Measurements from ENCODE around the gene PBRM1.

Gene PBRM1

GRCh38 chr3:52705438-52705687 lies 19.6 kb upstream of the PBRM1 start:
- H3K4me1 Mint-ChIP-seq, result peaks cover 26% of the 10 kb centered on the region
- no peaks in the 10 kb centered on the region for H3K9me3 Mint-ChIP-seq
- peak overlapping the region; percentile 96 to 97 (median 96) for H3K27ac Mint-ChIP-seq
- peaks cover 9% of the 10 kb centered on the region for H3K36me3 Mint-ChIP-seq (ENCODE audit: low read depth)
- H3K27me3 Mint-ChIP-seq (ENCODE audit: low read depth), result no peaks in the 10 kb centered on the region
- TF ChIP-seq CTCF (IDR thresholded peaks at IDR 0.05; ENCODE audit: unreplicated experiment in 3 of 3), result no peak
- peak overlapping the region; percentile 96 to 99 (median 98) for H3K4me3 Mint-ChIP-seq

- H3K4me3 Mint-ChIP-seq, result peak overlapping the region; percentile 96 to 99 (median 98)
- TF ChIP-seq CTCF (IDR thresholded peaks at IDR 0.05; ENCODE audit: unreplicated experiment in 3 of 3), result no peak
- H3K4me1 Mint-ChIP-seq, result peaks cover 28% of the 10 kb centered on the region
- peak overlapping the region; percentile 96 to 97 (median 96) for H3K27ac Mint-ChIP-seq
- H3K36me3 Mint-ChIP-seq (ENCODE audit: low read depth), result peaks cover 11% of the 10 kb centered on the region
- H3K27me3 Mint-ChIP-seq (ENCODE audit: low read depth), result no peaks in the 10 kb centered on the region
- no peaks in the 10 kb centered on the region for H3K9me3 Mint-ChIP-seq
Observed at GRCh38 chr3:52704611-52705437, 19.1 kb upstream of the PBRM1 start.

- Mint-ChIP-seq H3K9me3 (no peaks in the 10 kb centered on the region), H3K4me1 (peaks cover 31% of the 10 kb centered on the region), H3K36me3 (ENCODE audit: low read depth) (peaks cover 10% of the 10 kb centered on the region), H3K4me3 (peak overlapping the region; percentile 96 to 99 (median 98)), H3K27ac (peak overlapping the region; percentile 96 to 97 (median 96)), H3K27me3 (ENCODE audit: low read depth) (no peaks in the 10 kb centered on the region)
- TF ChIP-seq CTCF (IDR thresholded peaks at IDR 0.05; ENCODE audit: unreplicated experiment in 3 of 3), result no peak
Observed at GRCh38 chr3:52703341-52703740, 17.6 kb upstream of the PBRM1 start.

DNA sequence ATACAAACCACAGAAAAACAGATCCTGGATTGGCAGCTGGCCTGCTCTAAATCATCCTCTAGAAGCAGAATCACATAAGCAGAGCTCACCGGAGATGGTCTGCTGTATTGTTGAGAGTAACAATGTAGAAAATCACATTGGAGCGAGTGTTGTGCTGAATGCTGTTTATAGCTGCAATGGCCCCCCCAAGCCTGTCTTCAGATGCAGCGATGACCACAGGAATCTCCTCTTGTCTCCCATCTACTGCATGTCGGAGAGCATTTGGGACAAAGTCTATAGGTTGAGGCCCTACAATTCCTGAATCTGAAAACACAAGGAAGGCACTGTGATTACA lies 11.9 kb upstream of the PBRM1 start:
- peaks cover 50% of the 10 kb centered on the region for H3K36me3 Mint-ChIP-seq (ENCODE audit: low read depth)
- no peaks in the 10 kb centered on the region for H3K27me3 Mint-ChIP-seq (ENCODE audit: low read depth)

GRCh38 chr3:52696830-52697631 lies 11.3 kb upstream of the PBRM1 start:
- H3K4me3 Mint-ChIP-seq, result no peak overlapping the region
- TF ChIP-seq CTCF (IDR thresholded peaks at IDR 0.05; ENCODE audit: unreplicated experiment in 3 of 3), result no peak
- peaks cover 52% of the 10 kb centered on the region for H3K36me3 Mint-ChIP-seq (ENCODE audit: low read depth)
- no peak overlapping the region for H3K27ac Mint-ChIP-seq
- H3K4me1 Mint-ChIP-seq, result peaks cover 6% of the 10 kb centered on the region
- H3K27me3 Mint-ChIP-seq (ENCODE audit: low read depth), result no peaks in the 10 kb centered on the region
- no peaks in the 10 kb centered on the region for H3K9me3 Mint-ChIP-seq

More for the DNA sequence above, 11.9 kb upstream of the PBRM1 start:
- TF ChIP-seq CTCF (IDR thresholded peaks at IDR 0.05; ENCODE audit: unreplicated experiment in 3 of 3), result no peak
- Mint-ChIP-seq H3K4me3 (no peak overlapping the region), H3K9me3 (no peaks in the 10 kb centered on the region), H3K4me1 (peaks cover 6% of the 10 kb centered on the region), H3K27ac (no peak overlapping the region)
